Glutamatergic neuron (in vitro differentiated cells): Measurements from ENCODE around the gene CPM. TPM values are rescaled to one million over a fixed set of nuclear protein-coding genes. Genes with fewer than 3 reads are reported as not detected.

Source experiments
- DNase-seq: peaks from one replicate; pipeline ENCODE4 v3.0.0; 2022
- H3K27ac Mint-ChIP-seq: one replicate; pipeline ENCODE4 v1.8.0; 2020; ENCODE audit warnings: mild to moderate bottlenecking, mixed read lengths, inconsistent platforms; ENCODE audit not compliant: unreplicated experiment
- H3K27me3 Mint-ChIP-seq: one replicate; pipeline ENCODE4 v1.8.0; 2020; ENCODE audit warnings: mild to moderate bottlenecking, moderate library complexity, mixed read lengths, inconsistent platforms; ENCODE audit not compliant: unreplicated experiment
- H3K36me3 Mint-ChIP-seq: one replicate; pipeline ENCODE4 v1.8.0; 2020; ENCODE audit warnings: mild to moderate bottlenecking, mixed read lengths, inconsistent platforms; ENCODE audit not compliant: unreplicated experiment
- H3K4me1 Mint-ChIP-seq: one replicate; pipeline ENCODE4 v1.8.0; 2020; ENCODE audit warnings: mild to moderate bottlenecking, low read depth, mixed read lengths, inconsistent platforms; ENCODE audit not compliant: unreplicated experiment
- H3K4me3 Mint-ChIP-seq: one replicate; pipeline ENCODE4 v1.8.0; 2020; ENCODE audit warnings: mild to moderate bottlenecking, mixed read lengths, inconsistent platforms; ENCODE audit not compliant: unreplicated experiment
- H3K9me3 Mint-ChIP-seq: one replicate; pipeline ENCODE4 v1.8.0; 2020; ENCODE audit warnings: mild to moderate bottlenecking, moderate library complexity, mixed read lengths, inconsistent platforms; ENCODE audit not compliant: unreplicated experiment
- CTCF ChIP-seq: fragments of 200-600 bp; sonication (generic); IDR thresholded peaks from one replicate; pipeline ENCODE4 v1.5.0; 2021; ENCODE audit not compliant: partially characterized antibody, unreplicated experiment
- total RNA-seq: library from RNA; stranded (reverse); fragmentation: NEBNext Ultra II Directional; extraction: Animal tissue kit (Norgen Biotek cat#: 25700); gene quantifications from one replicate; pipeline ENCODE4 v1.2.1, GENCODE V29; 2021; ENCODE audit not compliant: unreplicated experiment

The CPM gene
- total RNA-seq, 1 donor from 2014 or later, result not detected

GRCh38 chr12:68957273-68957672 lies 24.3 kb upstream of the CPM start:
- TF ChIP-seq CTCF, result no peak
- H3K27me3 Mint-ChIP-seq, result peaks cover 8% of the 10 kb centered on the region
- H3K9me3 Mint-ChIP-seq, result no peaks in the 10 kb centered on the region
- no peak overlapping the region for H3K4me3 Mint-ChIP-seq
- no peaks in the 10 kb centered on the region for H3K36me3 Mint-ChIP-seq
- DNase-seq, result no peak
- no peaks in the 10 kb centered on the region for H3K4me1 Mint-ChIP-seq
- no peak overlapping the region for H3K27ac Mint-ChIP-seq

GRCh38 chr12:68956466-68956865 lies 23.5 kb upstream of the CPM start:
- H3K36me3 Mint-ChIP-seq, result no peaks in the 10 kb centered on the region
- DNase-seq, result no peak
- no peak overlapping the region for H3K4me3 Mint-ChIP-seq
- H3K27me3 Mint-ChIP-seq, result peaks cover 8% of the 10 kb centered on the region
- no peaks in the 10 kb centered on the region for H3K4me1 Mint-ChIP-seq
- TF ChIP-seq CTCF, result no peak
- H3K9me3 Mint-ChIP-seq, result no peaks in the 10 kb centered on the region
- no peak overlapping the region for H3K27ac Mint-ChIP-seq

GRCh38 chr12:68954811-68955210 lies 21.8 kb upstream of the CPM start:
- peaks cover 1% of the 10 kb centered on the region for H3K9me3 Mint-ChIP-seq
- DNase-seq, result no peak
- H3K36me3 Mint-ChIP-seq, result peaks cover 7% of the 10 kb centered on the region
- H3K4me1 Mint-ChIP-seq, result no peaks in the 10 kb centered on the region
- TF ChIP-seq CTCF, result no peak
- no peak overlapping the region for H3K4me3 Mint-ChIP-seq
- H3K27me3 Mint-ChIP-seq, result peaks cover 9% of the 10 kb centered on the region
- no peak overlapping the region for H3K27ac Mint-ChIP-seq

GRCh38 chr12:68953536-68953935 lies 20.6 kb upstream of the CPM start:
- Mint-ChIP-seq H3K36me3 (peaks cover 7% of the 10 kb centered on the region), H3K27me3 (peaks cover 7% of the 10 kb centered on the region), H3K9me3 (peaks cover 1% of the 10 kb centered on the region), H3K4me3 (no peak overlapping the region), H3K4me1 (no peaks in the 10 kb centered on the region), H3K27ac (no peak overlapping the region)
- no peak for DNase-seq
- no peak for TF ChIP-seq CTCF

- no peak for TF ChIP-seq CTCF
- peaks cover 1% of the 10 kb centered on the region for H3K9me3 Mint-ChIP-seq
- H3K4me3 Mint-ChIP-seq, result no peak overlapping the region
- H3K4me1 Mint-ChIP-seq, result no peaks in the 10 kb centered on the region
- H3K27ac Mint-ChIP-seq, result no peak overlapping the region
- no peak for DNase-seq
- H3K27me3 Mint-ChIP-seq, result peaks cover 4% of the 10 kb centered on the region
- peaks cover 7% of the 10 kb centered on the region for H3K36me3 Mint-ChIP-seq
Observed at GRCh38 chr12:68951652-68952051, 18.7 kb upstream of the CPM start.
